Measurements from ENCODE around the gene DOCK3.
"Not testable (repeated sequence)": the region's sequence is repeated elsewhere in the genome, so short reads cannot be mapped to it uniquely, and the experiment has no call there.

DOCK3 gene

GRCh38 chr3:50926868-50927267 is 252.1 kb downstream of the DOCK3 start:
- DNase-seq (ENCODE audit: low spot score): no peak
- no peak for TF ChIP-seq CTCF (IDR thresholded peaks at IDR 0.05; ENCODE audit: extremely low read depth, missing control alignments)

GRCh38 chr3:50930371-50931208 is 255.9 kb downstream of the DOCK3 start:
- no peak for DNase-seq (ENCODE audit: low spot score)
- TF ChIP-seq CTCF (IDR thresholded peaks at IDR 0.05; ENCODE audit: extremely low read depth, missing control alignments): no peak

- not testable (repeated sequence) for DNase-seq (ENCODE audit: low spot score)
These were observed 258.2 kb downstream of the DOCK3 start for GRCh38 chr3:50932918-50933317.

GRCh38 chr3:50936389-50936788 is 261.7 kb downstream of the DOCK3 start:
- no peak for TF ChIP-seq CTCF (IDR thresholded peaks at IDR 0.05; ENCODE audit: extremely low read depth, missing control alignments)

GRCh38 chr3:50947419-50947818 is 272.7 kb downstream of the DOCK3 start:
- no peak for DNase-seq (ENCODE audit: low spot score)
- TF ChIP-seq CTCF (IDR thresholded peaks at IDR 0.05; ENCODE audit: extremely low read depth, missing control alignments): no peak

More at GRCh38 chr3:50936389-50936788, 261.7 kb downstream of the DOCK3 start:
- DNase-seq (ENCODE audit: low spot score): no peak

- peak; percentile 19 for DNase-seq (ENCODE audit: low spot score)
- no peak for TF ChIP-seq CTCF (IDR thresholded peaks at IDR 0.05; ENCODE audit: extremely low read depth, missing control alignments)
These were observed 275.9 kb downstream of the DOCK3 start for GRCh38 chr3:50950591-50950990.

GRCh38 chr3:50953825-50954414 is 279.2 kb downstream of the DOCK3 start:
- DNase-seq (ENCODE audit: low spot score): no peak

More at GRCh38 chr3:50953825-50954414, 279.2 kb downstream of the DOCK3 start:
- no peak for TF ChIP-seq CTCF (IDR thresholded peaks at IDR 0.05; ENCODE audit: extremely low read depth, missing control alignments)

Data from GM20000 (cell line).